Activated CD4-positive, alpha-beta memory T cell treated with anti-CD3 and anti-CD28 coated beads, Interleukin-2, amount 10 ng/mL, durations not matched to agents 7 days and 5 days (primary cell): ENCODE measurements around the gene FCGBP. TPM values are rescaled to one million over a fixed set of nuclear protein-coding genes. Genes with fewer than 3 reads are reported as not detected.
A peak's percentile ranks its signal among the peaks of the same experiment; 100 is the strongest.

Experiments used
- CTCF ChIA-PET: fragments of 350-600 bp; sonication (Branson Sonifier 250); formaldehyde crosslinking; loops from one replicate; lab custom pipeline; 2021; ENCODE audit warnings: antibody characterized with exemption, inconsistent platforms; lab: Charles Lee
- POLR2A ChIA-PET: fragments of 350-600 bp; sonication (Branson Sonifier 250); formaldehyde crosslinking; loops from one replicate; lab custom pipeline; 2021; ENCODE audit warnings: antibody characterized with exemption; lab: Charles Lee
- DNase-seq: peaks from one replicate; pipeline ENCODE4 v3.0.0-alpha.2; 2020
- H3K27ac Mint-ChIP-seq: one replicate; pipeline ENCODE4 v1.8.0; 2021; ENCODE audit warnings: mild to moderate bottlenecking, mixed read lengths
- H3K27me3 Mint-ChIP-seq: one replicate; pipeline ENCODE4 v1.8.0; 2021; ENCODE audit warnings: mixed read lengths
- H3K36me3 Mint-ChIP-seq: one replicate; pipeline ENCODE4 v1.8.0; 2021; ENCODE audit warnings: low read depth, mixed read lengths
- H3K4me1 Mint-ChIP-seq: one replicate; pipeline ENCODE4 v1.8.0; 2021; ENCODE audit warnings: mixed read lengths
- H3K4me3 Mint-ChIP-seq: one replicate; pipeline ENCODE4 v1.8.0; 2021; ENCODE audit warnings: mild to moderate bottlenecking, mixed read lengths
- H3K9me3 Mint-ChIP-seq: one replicate; pipeline ENCODE4 v1.8.0; 2021; ENCODE audit warnings: mixed read lengths
- total RNA-seq, 2 experiments: library from RNA; stranded (reverse); gene quantifications; one replicate each; pipeline ENCODE4 v1.2.3, GENCODE V29; 2021

FCGBP gene
- total RNA-seq, 2 experiments from 2014 or later, result 0.65 to 1.4 TPM

- Mint-ChIP-seq H3K27ac (no peak overlapping the region), H3K36me3 (no peaks in the 10 kb centered on the region), H3K4me1 (no peaks in the 10 kb centered on the region), H3K27me3 (no peaks in the 10 kb centered on the region), H3K4me3 (no peak overlapping the region), H3K9me3 (no peaks in the 10 kb centered on the region)
- ChIA-PET POLR2A (interaction anchor here (0.8 kb wide), 1 partner anchor 14 kb away, joined by 3 read pairs; no protein-coding TSS in a partner anchor), CTCF (interaction anchor here (1.0 kb wide), 1 partner anchor 43 kb away, joined by 3 read pairs; no protein-coding TSS in a partner anchor)
- no peak for DNase-seq
Observed at GRCh38 chr19:39927524-39928356, 6.7 kb downstream of the FCGBP start.

- DNase-seq, result no peak
- ChIA-PET POLR2A (interaction anchor here (0.8 kb wide), 1 partner anchor 15 kb away, joined by 3 read pairs; no protein-coding TSS in a partner anchor), CTCF (interaction anchor here (1.0 kb wide), 1 partner anchor 43 kb away, joined by 3 read pairs; no protein-coding TSS in a partner anchor)
- Mint-ChIP-seq H3K9me3 (no peaks in the 10 kb centered on the region), H3K36me3 (no peaks in the 10 kb centered on the region), H3K4me3 (no peak overlapping the region), H3K27ac (no peak overlapping the region), H3K4me1 (no peaks in the 10 kb centered on the region), H3K27me3 (no peaks in the 10 kb centered on the region)
Observed at GRCh38 chr19:39927076-39927475, 7.4 kb downstream of the FCGBP start.

- Mint-ChIP-seq H3K4me3 (no peak overlapping the region), H3K36me3 (no peaks in the 10 kb centered on the region), H3K27ac (peak overlapping the region; percentile 26), H3K4me1 (no peaks in the 10 kb centered on the region), H3K9me3 (no peaks in the 10 kb centered on the region), H3K27me3 (no peaks in the 10 kb centered on the region)
- CTCF ChIA-PET, result interaction anchor here (1.0 to 1.3 kb wide), 2 partner anchors 44 kb away, joined by 3 to 5 read pairs; partner anchors contain the start of gene PSMC4
- DNase-seq, result no peak
- POLR2A ChIA-PET, result no interaction called here
Observed at GRCh38 chr19:39926170-39926760, 8.2 kb downstream of the FCGBP start.

GRCh38 chr19:39924952-39925351 is 9.5 kb downstream of the FCGBP start:
- DNase-seq, result no peak
- ChIA-PET POLR2A (no interaction called here), CTCF (interaction anchor here (0.6 to 1.3 kb wide), 3 partner anchors 46 to 1477 kb away, joined by 3 to 5 read pairs (median 4); partner anchors contain the start of gene PSMC4)
- H3K36me3 Mint-ChIP-seq, result no peaks in the 10 kb centered on the region
- H3K27me3 Mint-ChIP-seq, result no peaks in the 10 kb centered on the region
- H3K4me3 Mint-ChIP-seq, result no peak overlapping the region
- no peaks in the 10 kb centered on the region for H3K9me3 Mint-ChIP-seq
- no peak overlapping the region for H3K27ac Mint-ChIP-seq
- no peaks in the 10 kb centered on the region for H3K4me1 Mint-ChIP-seq

- no peak overlapping the region for H3K27ac Mint-ChIP-seq
- ChIA-PET POLR2A (no interaction called here), CTCF (interaction anchor here (0.6 to 1.3 kb wide), 2 partner anchors 46 to 1476 kb away, joined by 3 to 4 read pairs; partner anchors contain the start of gene PSMC4)
- H3K4me1 Mint-ChIP-seq, result no peaks in the 10 kb centered on the region
- no peaks in the 10 kb centered on the region for H3K36me3 Mint-ChIP-seq
- H3K4me3 Mint-ChIP-seq, result no peak overlapping the region
- H3K9me3 Mint-ChIP-seq, result no peaks in the 10 kb centered on the region
- no peak for DNase-seq
- H3K27me3 Mint-ChIP-seq, result no peaks in the 10 kb centered on the region
Observed at GRCh38 chr19:39924389-39924788, 10.0 kb downstream of the FCGBP start.

- Mint-ChIP-seq H3K4me3 (no peak overlapping the region), H3K27me3 (no peaks in the 10 kb centered on the region), H3K36me3 (no peaks in the 10 kb centered on the region), H3K27ac (no peak overlapping the region), H3K9me3 (no peaks in the 10 kb centered on the region), H3K4me1 (no peaks in the 10 kb centered on the region)
- DNase-seq, result no peak
- ChIA-PET POLR2A (no interaction called here), CTCF (interaction anchor here (1.3 kb wide), 1 partner anchor 47 kb away, joined by 4 read pairs; the partner anchor contains the start of gene PSMC4)
Observed at GRCh38 chr19:39923862-39924261, 10.6 kb downstream of the FCGBP start.

- Mint-ChIP-seq H3K4me3 (no peak overlapping the region), H3K4me1 (no peaks in the 10 kb centered on the region), H3K9me3 (no peaks in the 10 kb centered on the region), H3K27ac (no peak overlapping the region), H3K36me3 (no peaks in the 10 kb centered on the region), H3K27me3 (no peaks in the 10 kb centered on the region)
- no peak for DNase-seq
- POLR2A ChIA-PET, result interaction anchor here (2.0 kb wide), 1 partner anchor 51 kb away, joined by 9 read pairs; the partner anchor contains the start of gene PSMC4
- CTCF ChIA-PET, result interaction anchor here (0.8 to 2.5 kb wide), 2 partner anchors 50 kb away, joined by 4 to 9 read pairs; partner anchors contain the start of gene PSMC4
Observed at GRCh38 chr19:39919976-39920375, 14.5 kb downstream of the FCGBP start.

GRCh38 chr19:39918183-39918651 is 16.2 kb downstream of the FCGBP start:
- H3K9me3 Mint-ChIP-seq, result no peaks in the 10 kb centered on the region
- H3K27me3 Mint-ChIP-seq, result no peaks in the 10 kb centered on the region
- H3K4me1 Mint-ChIP-seq, result no peaks in the 10 kb centered on the region
- ChIA-PET CTCF (no interaction called here), POLR2A (interaction anchor here (0.6 kb wide), 1 partner anchor 226 kb away, joined by 3 read pairs; no protein-coding TSS in a partner anchor)
- H3K4me3 Mint-ChIP-seq, result no peak overlapping the region
- no peak for DNase-seq
- no peak overlapping the region for H3K27ac Mint-ChIP-seq
- H3K36me3 Mint-ChIP-seq, result no peaks in the 10 kb centered on the region

GRCh38 chr19:39917561-39918182 is 16.8 kb downstream of the FCGBP start:
- Mint-ChIP-seq H3K4me1 (no peaks in the 10 kb centered on the region), H3K9me3 (no peaks in the 10 kb centered on the region), H3K36me3 (no peaks in the 10 kb centered on the region), H3K27ac (no peak overlapping the region), H3K4me3 (no peak overlapping the region), H3K27me3 (no peaks in the 10 kb centered on the region)
- POLR2A ChIA-PET, result no interaction called here
- DNase-seq, result no peak
- CTCF ChIA-PET, result no interaction called here

- ChIA-PET POLR2A (no interaction called here), CTCF (no interaction called here)
- H3K9me3 Mint-ChIP-seq, result no peaks in the 10 kb centered on the region
Observed at GRCh38 chr19:39916851-39917396, 17.5 kb downstream of the FCGBP start.

GRCh38 chr19:39916236-39916635 is 18.2 kb downstream of the FCGBP start:
- Mint-ChIP-seq H3K36me3 (no peaks in the 10 kb centered on the region), H3K4me3 (no peak overlapping the region), H3K27ac (no peak overlapping the region), H3K4me1 (no peaks in the 10 kb centered on the region), H3K9me3 (no peaks in the 10 kb centered on the region), H3K27me3 (no peaks in the 10 kb centered on the region)
- no peak for DNase-seq
- ChIA-PET POLR2A (no interaction called here), CTCF (no interaction called here)

More at GRCh38 chr19:39916851-39917396, 17.5 kb downstream of the FCGBP start:
- H3K4me1 Mint-ChIP-seq, result no peaks in the 10 kb centered on the region
- H3K27ac Mint-ChIP-seq, result no peak overlapping the region
- DNase-seq, result no peak
- H3K36me3 Mint-ChIP-seq, result no peaks in the 10 kb centered on the region
- H3K27me3 Mint-ChIP-seq, result no peaks in the 10 kb centered on the region
- no peak overlapping the region for H3K4me3 Mint-ChIP-seq

GRCh38 chr19:39915848-39916215 is 18.6 kb downstream of the FCGBP start:
- H3K9me3 Mint-ChIP-seq, result no peaks in the 10 kb centered on the region
- no peak overlapping the region for H3K4me3 Mint-ChIP-seq
- POLR2A ChIA-PET, result no interaction called here
- no peaks in the 10 kb centered on the region for H3K36me3 Mint-ChIP-seq
- no peaks in the 10 kb centered on the region for H3K27me3 Mint-ChIP-seq
- DNase-seq, result no peak
- no peak overlapping the region for H3K27ac Mint-ChIP-seq
- H3K4me1 Mint-ChIP-seq, result no peaks in the 10 kb centered on the region
- CTCF ChIA-PET, result no interaction called here
